Endothelial cell of umbilical vein (primary cell): Measurements from ENCODE around the gene MTCL1. TPM values are rescaled to one million over a fixed set of nuclear protein-coding genes. Genes with fewer than 3 reads are reported as not detected.

ENCODE experiments used
- BruUV-seq: library from RNA; stranded (reverse); fragments of 400-500 nt; replicated peaks from 2 replicates; lab custom pipeline; 2021; lab: Mats Ljungman, UMichigan
- CTCF ChIA-PET: fragments of 300-600, 350-600 bp; sonication (Branson Sonifier 250); formaldehyde crosslinking; loops from one replicate; lab custom pipeline; 2021; ENCODE audit warnings: antibody characterized with exemption, inconsistent platforms; lab: Charles Lee
- POLR2A ChIA-PET: fragments of 300-600, 350-600 bp; sonication (Branson Sonifier 250); formaldehyde crosslinking; loops from one replicate; lab custom pipeline; 2021; ENCODE audit warnings: antibody characterized with exemption, inconsistent platforms; lab: Charles Lee
- DNase-seq: peaks from one replicate; pipeline ENCODE4 v3.0.0-alpha.2; 2011; ENCODE audit warnings: low read depth, low spot score
- FAIRE-seq: peaks from 2 replicates; lab custom pipeline; 2011; peaks lifted over from hg19 to GRCh38; lab: Jason Lieb, UNC
- H2AFZ ChIP-seq: 2 replicates; pipeline ENCODE4 v1.6.0; 2012; ENCODE audit warnings: low read depth, low read length, control low read depth, inconsistent platforms
- H3K27ac ChIP-seq: 2 replicates; pipeline ENCODE4 v1.5.1; 2011; ENCODE audit warnings: low read depth, mild to moderate bottlenecking, control low read depth, low read length, moderate library complexity; ENCODE audit not compliant: insufficient read depth
- H3K27me3 ChIP-seq, 2 experiments: 2 replicates each; pipeline versions ENCODE4 v1.6.0 to v1.6.1; 2011; ENCODE audit warnings: low read length in 2 of 2, mixed read lengths in 1 of 2; ENCODE audit not compliant: control insufficient read depth in 2 of 2, insufficient read depth in 2 of 2
- H3K36me3 ChIP-seq, 2 experiments: 2 replicates in 1 of 2; 3 replicates in 1 of 2; pipeline ENCODE4 v1.5.1; 2011; ENCODE audit warnings: low read length in 2 of 2, mild to moderate bottlenecking in 1 of 2, moderate library complexity in 1 of 2; ENCODE audit not compliant: control insufficient read depth in 2 of 2, insufficient read depth in 2 of 2; ENCODE audit errors: extremely low read depth in 1 of 2
- H3K4me1 ChIP-seq: 3 replicates; pipeline ENCODE4 v1.5.1; 2011; ENCODE audit warnings: mild to moderate bottlenecking, low read length; ENCODE audit not compliant: control insufficient read depth, insufficient read depth; ENCODE audit errors: extremely low read depth
- H3K4me2 ChIP-seq: 2 replicates; pipeline ENCODE4 v1.6.1; 2011; ENCODE audit warnings: low read length, control low read depth, mixed read lengths; ENCODE audit not compliant: insufficient read depth
- H3K4me3 ChIP-seq, 3 experiments: fragments of 200-600 bp in 1 of 3; sonication (generic), shearing (Covaris generic) in 1 of 3; replicated peaks in 1 of 3; 2 replicates each; pipeline ENCODE4 v1.5.1; 2011 to 2016; ENCODE audit warnings: control low read depth in 3 of 3, low read length in 3 of 3, mild to moderate bottlenecking in 2 of 3, inconsistent platforms in 1 of 3, low read depth in 1 of 3, moderate library complexity in 1 of 3; ENCODE audit not compliant: insufficient read depth in 1 of 3
- H3K79me2 ChIP-seq: 2 replicates; pipeline ENCODE4 v1.6.0; 2012; ENCODE audit warnings: low read length, inconsistent platforms; ENCODE audit not compliant: control insufficient read depth, insufficient read depth
- H3K9ac ChIP-seq: replicated peaks from 2 replicates; pipeline ENCODE3; 2011; ENCODE audit warnings: low read length, control low read depth; ENCODE audit not compliant: insufficient read depth; ENCODE audit errors: extremely low read depth
- H3K9me1 ChIP-seq: replicated peaks from 3 replicates; pipeline ENCODE4 v1.6.0; 2011; ENCODE audit warnings: mild to moderate bottlenecking, low read length; ENCODE audit not compliant: control insufficient read depth, insufficient read depth; ENCODE audit errors: extremely low read depth
- H3K9me3 ChIP-seq: replicated peaks from 2 replicates; pipeline ENCODE4 v1.5.1; 2012; ENCODE audit warnings: low read length, inconsistent platforms; ENCODE audit not compliant: control insufficient read depth, insufficient read depth
- H4K20me1 ChIP-seq: replicated peaks from 2 replicates; pipeline ENCODE3; 2011; ENCODE audit warnings: mild to moderate bottlenecking, low read length; ENCODE audit not compliant: control insufficient read depth, insufficient read depth; ENCODE audit errors: extremely low read depth
- EZH2 ChIP-seq: IDR thresholded peaks from 2 replicates; pipeline ENCODE4 v1.6.1; 2012; ENCODE audit warnings: borderline replicate concordance, low read depth, mild to moderate bottlenecking, moderate library complexity, low read length, inconsistent platforms; ENCODE audit not compliant: severe bottlenecking
- FOS ChIP-seq: IDR thresholded peaks from 2 replicates; pipeline ENCODE4 v1.6.1; 2011; ENCODE audit warnings: mild to moderate bottlenecking, low read length, moderate library complexity, borderline replicate concordance; ENCODE audit not compliant: insufficient read depth
- GATA2 ChIP-seq: IDR thresholded peaks from 2 replicates; pipeline ENCODE4 v1.7.0; 2011; ENCODE audit warnings: low read depth, mild to moderate bottlenecking, moderate library complexity, mixed read lengths, low read length; ENCODE audit not compliant: insufficient read length, insufficient read depth
- JUN ChIP-seq: IDR thresholded peaks from 2 replicates; pipeline ENCODE4 v1.6.1; 2011; ENCODE audit warnings: borderline replicate concordance, low read depth; ENCODE audit not compliant: insufficient read length, insufficient read depth
- MYC ChIP-seq: IDR thresholded peaks from one replicate; pipeline ENCODE4 v1.6.1; 2011; ENCODE audit warnings: mild to moderate bottlenecking, low read depth, low read length
- POLR2A ChIP-seq: IDR thresholded peaks from 2 replicates; pipeline ENCODE4 v1.6.1; 2012; ENCODE audit warnings: low read depth, mild to moderate bottlenecking, control low read depth, low read length
- POLR2AphosphoS5 ChIP-seq: IDR thresholded peaks from 2 replicates; pipeline ENCODE4 v1.6.1; 2012; ENCODE audit warnings: low read depth, mild to moderate bottlenecking, control low read depth, low read length, moderate library complexity; ENCODE audit not compliant: insufficient read depth
- dilution Hi-C: fragments of 300-500 bp; cut with MboI; formaldehyde crosslinking; loops from one replicate; pipeline ENCODE4 v1.15.0; 2019; ENCODE audit warnings: low sequenced_read_pairs; ENCODE audit not compliant: extremely low pct_ligation_motif_present
- intact Hi-C: fragments of 100-400 bp; cut with micrococcal nuclease; formaldehyde crosslinking; loops from one replicate; pipeline ENCODE4 v1.10.0; 2022
- polyA plus RNA-seq, 4 experiments: library from polyadenylated mRNA; depleted of rRNA in 3 of 4; stranded (reverse) in 3 of 4; unstranded in 1 of 4; fragments of >200 nt; gene quantifications; 2 replicates each; pipeline versions ENCODE4 v1.2.1 to v1.2.3, GENCODE V29; 2011 to 2012; ENCODE audit warnings: missing spikeins in 1 of 4
- total RNA-seq: library from RNA; stranded (reverse); gene quantifications from 2 replicates; pipeline ENCODE4 v1.2.3, GENCODE V29; 2021
- TF ChIP-seq, protein P1 (sequence below): IDR thresholded peaks from 2 replicates; pipeline ENCODE4 v1.6.1; 2011; ENCODE audit not compliant: insufficient read depth, insufficient read length
- TF ChIP-seq, protein P2 (sequence below), 2 donors: IDR thresholded peaks; 1 replicate in 1 of 2; 2 replicates in 1 of 2; pipeline ENCODE4 v1.5.1; 2011; ENCODE audit warnings: low read length in 2 of 2, mild to moderate bottlenecking in 2 of 2, moderate library complexity in 2 of 2, control low read depth in 1 of 2, inconsistent platforms in 1 of 2, low read depth in 1 of 2; ENCODE audit not compliant: insufficient read depth in 1 of 2; ENCODE audit errors: extremely low read depth in 1 of 2

MTCL1 gene
- total and polyA plus RNA-seq, 2 donors (not counting 3 experiments of a cell fraction or from before 2014, with no cell fraction given), result 11.9 to 75.7 TPM

DNA sequence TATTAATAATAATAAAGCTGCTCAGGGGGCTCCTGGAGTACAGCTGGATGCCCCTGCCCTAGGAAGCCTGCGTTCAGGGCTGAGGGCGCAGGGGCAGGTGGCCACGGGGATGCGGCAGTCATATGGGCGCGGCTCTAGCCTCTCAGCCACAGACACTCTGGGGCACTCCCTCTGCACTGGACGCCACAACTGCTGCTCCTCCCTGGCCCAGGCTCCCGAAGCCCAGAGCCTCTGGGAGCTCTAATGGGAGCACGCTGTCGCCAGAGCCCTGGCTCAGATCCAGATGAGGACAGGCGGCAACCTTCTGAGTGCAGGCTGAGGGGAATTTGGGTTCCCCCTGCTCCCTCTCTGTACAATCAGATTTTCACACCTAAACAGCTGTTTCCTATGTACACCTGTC, 93.6 kb downstream of the MTCL1 start:
- FAIRE-seq, result no peak
- Histone ChIP-seq H3K9me1 (no peaks in the 10 kb centered on the region), H3K27ac (peak overlapping the region; percentile 89), H4K20me1 (no peaks in the 10 kb centered on the region), H3K4me1 (peaks cover 60% of the 10 kb centered on the region), H3K9ac (no peak overlapping the region), H3K79me2 (peaks cover 6% of the 10 kb centered on the region), H2AFZ (no peak overlapping the region), H3K4me2 (no peak overlapping the region), H3K4me3 (no peak overlapping the region), H3K27me3 (no peaks in the 10 kb centered on the region), H3K9me3 (no peaks in the 10 kb centered on the region), H3K36me3 (peaks cover 0 to 2% of the 10 kb centered on the region in 2 experiments)
- dilution Hi-C loops (no loop called here), intact Hi-C loops (loop anchor here (5.0 kb wide), 1 partner anchor 52 kb away; no protein-coding TSS in a partner anchor)
- ChIA-PET POLR2A (interaction anchor here (0.5 kb wide), 1 partner anchor 107 kb away, joined by 4 read pairs; no protein-coding TSS in a partner anchor), CTCF (interaction anchor here (1.2 kb wide), 1 partner anchor 102 kb away, joined by 4 read pairs; no protein-coding TSS in a partner anchor)
- TF ChIP-seq MYC (no peak), POLR2AphosphoS5 (no peak), JUN (no peak), GATA2 (no peak), POLR2A (no peak), EZH2 (no peak), FOS (no peak)
- TF ChIP-seq, protein P1, sequence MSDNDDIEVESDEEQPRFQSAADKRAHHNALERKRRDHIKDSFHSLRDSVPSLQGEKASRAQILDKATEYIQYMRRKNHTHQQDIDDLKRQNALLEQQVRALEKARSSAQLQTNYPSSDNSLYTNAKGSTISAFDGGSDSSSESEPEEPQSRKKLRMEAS, result no peak
- TF ChIP-seq, protein P2, sequence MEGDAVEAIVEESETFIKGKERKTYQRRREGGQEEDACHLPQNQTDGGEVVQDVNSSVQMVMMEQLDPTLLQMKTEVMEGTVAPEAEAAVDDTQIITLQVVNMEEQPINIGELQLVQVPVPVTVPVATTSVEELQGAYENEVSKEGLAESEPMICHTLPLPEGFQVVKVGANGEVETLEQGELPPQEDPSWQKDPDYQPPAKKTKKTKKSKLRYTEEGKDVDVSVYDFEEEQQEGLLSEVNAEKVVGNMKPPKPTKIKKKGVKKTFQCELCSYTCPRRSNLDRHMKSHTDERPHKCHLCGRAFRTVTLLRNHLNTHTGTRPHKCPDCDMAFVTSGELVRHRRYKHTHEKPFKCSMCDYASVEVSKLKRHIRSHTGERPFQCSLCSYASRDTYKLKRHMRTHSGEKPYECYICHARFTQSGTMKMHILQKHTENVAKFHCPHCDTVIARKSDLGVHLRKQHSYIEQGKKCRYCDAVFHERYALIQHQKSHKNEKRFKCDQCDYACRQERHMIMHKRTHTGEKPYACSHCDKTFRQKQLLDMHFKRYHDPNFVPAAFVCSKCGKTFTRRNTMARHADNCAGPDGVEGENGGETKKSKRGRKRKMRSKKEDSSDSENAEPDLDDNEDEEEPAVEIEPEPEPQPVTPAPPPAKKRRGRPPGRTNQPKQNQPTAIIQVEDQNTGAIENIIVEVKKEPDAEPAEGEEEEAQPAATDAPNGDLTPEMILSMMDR (IDR thresholded peaks at IDR 0.05; ENCODE audit: extremely low read depth in 1 of 2, insufficient read depth in 1 of 2, low read depth in 1 of 2, low read length in 2 of 2), result no peak
- no peak for DNase-seq
- BruUV-seq, result no TSS peak
